Neural crest cell (in vitro differentiated cells): ENCODE measurements around the gene AMPD2. TPM values are rescaled to one million over a fixed set of nuclear protein-coding genes. Genes with fewer than 3 reads are reported as not detected.

Experiments
- DNase-seq: peaks from one replicate; pipeline ENCODE4 v3.0.0; 2021; ENCODE audit warnings: low read depth, mixed read lengths, low spot score
- H3K27ac Mint-ChIP-seq: one replicate; pipeline ENCODE4 v1.8.0; 2021; ENCODE audit warnings: mild to moderate bottlenecking, mixed read lengths; ENCODE audit not compliant: unreplicated experiment
- H3K27me3 Mint-ChIP-seq: 2 replicates; pipeline ENCODE4 v1.8.0; 2021; ENCODE audit warnings: low read depth, mild to moderate bottlenecking, mixed read lengths
- H3K36me3 Mint-ChIP-seq: 2 replicates; pipeline ENCODE4 v1.8.0; 2021; ENCODE audit warnings: low read depth, mild to moderate bottlenecking, mixed read lengths
- H3K4me1 Mint-ChIP-seq: 2 replicates; pipeline ENCODE4 v1.8.0; 2021; ENCODE audit warnings: mixed read lengths
- H3K4me3 Mint-ChIP-seq: one replicate; pipeline ENCODE4 v1.8.0; 2021; ENCODE audit warnings: mild to moderate bottlenecking, mixed read lengths
- H3K9me3 Mint-ChIP-seq: 2 replicates; pipeline ENCODE4 v1.8.0; 2021; ENCODE audit warnings: mixed read lengths
- total RNA-seq: library from RNA; stranded (reverse); gene quantifications from 2 replicates; pipeline ENCODE4 v1.2.1, GENCODE V29; 2021
- TF ChIP-seq, protein P1 (sequence below): fragments of 200-600 bp; sonication (generic); conservative IDR thresholded peaks from 2 replicates; pipeline ENCODE4 v1.5.0; 2021; ENCODE audit warnings: antibody characterized with exemption, mild to moderate bottlenecking

The AMPD2 gene
- total RNA-seq, 1 donor from 2014 or later: 105 TPM

DNA sequence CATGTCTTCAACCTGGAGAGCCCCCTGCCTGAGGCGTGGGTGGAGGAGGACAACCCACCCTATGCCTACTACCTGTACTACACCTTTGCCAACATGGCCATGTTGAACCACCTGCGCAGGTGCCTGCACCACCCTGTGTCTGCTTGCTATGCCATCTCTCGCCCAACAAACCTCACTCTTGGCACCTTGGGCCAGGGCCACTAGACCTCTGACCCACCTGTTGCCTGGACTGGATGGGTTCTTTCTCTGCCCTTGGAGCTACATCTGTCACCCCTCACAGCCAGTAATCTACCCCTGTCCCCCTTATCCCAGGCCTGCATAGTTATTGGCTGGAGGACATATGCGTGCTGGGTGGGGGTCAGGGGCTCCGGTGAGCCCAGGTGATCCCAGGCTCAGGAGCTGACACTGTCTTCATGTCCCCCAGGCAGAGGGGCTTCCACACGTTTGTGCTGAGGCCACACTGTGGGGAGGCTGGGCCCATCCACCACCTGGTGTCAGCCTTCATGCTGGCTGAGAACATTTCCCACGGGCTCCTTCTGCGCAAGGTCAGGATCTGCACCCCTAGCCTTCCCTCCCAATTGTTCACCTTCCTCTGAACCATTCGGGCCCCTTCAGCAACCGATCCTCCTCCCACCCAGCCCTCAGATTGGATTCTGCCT lies 9.9 kb downstream of the AMPD2 start:
- DNase-seq: no peak
- Mint-ChIP-seq H3K27me3 (no peaks in the 10 kb centered on the region), H3K9me3 (no peaks in the 10 kb centered on the region), H3K36me3 (peaks cover 3% of the 10 kb centered on the region), H3K4me1 (peaks cover 11% of the 10 kb centered on the region), H3K4me3 (no peak overlapping the region), H3K27ac (no peak overlapping the region)
- TF ChIP-seq, protein P1, sequence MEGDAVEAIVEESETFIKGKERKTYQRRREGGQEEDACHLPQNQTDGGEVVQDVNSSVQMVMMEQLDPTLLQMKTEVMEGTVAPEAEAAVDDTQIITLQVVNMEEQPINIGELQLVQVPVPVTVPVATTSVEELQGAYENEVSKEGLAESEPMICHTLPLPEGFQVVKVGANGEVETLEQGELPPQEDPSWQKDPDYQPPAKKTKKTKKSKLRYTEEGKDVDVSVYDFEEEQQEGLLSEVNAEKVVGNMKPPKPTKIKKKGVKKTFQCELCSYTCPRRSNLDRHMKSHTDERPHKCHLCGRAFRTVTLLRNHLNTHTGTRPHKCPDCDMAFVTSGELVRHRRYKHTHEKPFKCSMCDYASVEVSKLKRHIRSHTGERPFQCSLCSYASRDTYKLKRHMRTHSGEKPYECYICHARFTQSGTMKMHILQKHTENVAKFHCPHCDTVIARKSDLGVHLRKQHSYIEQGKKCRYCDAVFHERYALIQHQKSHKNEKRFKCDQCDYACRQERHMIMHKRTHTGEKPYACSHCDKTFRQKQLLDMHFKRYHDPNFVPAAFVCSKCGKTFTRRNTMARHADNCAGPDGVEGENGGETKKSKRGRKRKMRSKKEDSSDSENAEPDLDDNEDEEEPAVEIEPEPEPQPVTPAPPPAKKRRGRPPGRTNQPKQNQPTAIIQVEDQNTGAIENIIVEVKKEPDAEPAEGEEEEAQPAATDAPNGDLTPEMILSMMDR: no peak

DNA sequence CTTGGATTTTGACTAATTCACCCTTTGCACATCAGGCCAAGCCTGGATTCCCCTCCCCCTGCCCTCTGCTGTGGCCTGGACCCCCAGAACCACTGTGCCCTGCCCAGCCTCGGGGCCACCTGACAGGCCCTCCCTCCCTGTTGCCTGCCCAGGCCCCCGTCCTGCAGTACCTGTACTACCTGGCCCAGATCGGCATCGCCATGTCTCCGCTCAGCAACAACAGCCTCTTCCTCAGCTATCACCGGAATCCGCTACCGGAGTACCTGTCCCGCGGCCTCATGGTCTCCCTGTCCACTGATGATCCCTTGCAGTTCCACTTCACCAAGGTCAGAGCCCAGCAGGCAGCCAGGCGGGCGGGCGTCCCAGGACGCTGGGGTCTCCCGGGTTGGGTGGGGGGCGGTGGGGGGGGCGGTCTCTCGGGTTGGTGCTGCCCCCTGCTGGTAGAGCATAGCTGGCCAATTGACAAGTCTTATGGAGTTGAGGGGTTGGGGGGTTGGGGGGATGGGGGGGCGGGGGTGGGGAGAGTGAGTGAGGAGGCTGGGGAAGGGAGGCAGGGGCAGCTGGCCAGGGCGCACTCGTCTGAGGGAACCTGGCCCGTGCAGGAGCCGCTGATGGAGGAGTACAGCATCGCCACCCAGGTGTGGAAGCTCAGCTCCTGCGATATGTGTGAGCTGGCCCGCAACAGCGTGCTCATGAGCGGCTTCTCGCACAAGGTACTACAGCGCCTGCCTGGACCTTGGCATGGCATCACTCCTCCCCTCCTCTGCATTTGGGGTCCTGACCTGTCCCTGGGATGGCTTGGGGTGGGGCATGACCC lies 10.7 kb downstream of the AMPD2 start:
- Mint-ChIP-seq H3K4me3 (no peak overlapping the region), H3K9me3 (no peaks in the 10 kb centered on the region), H3K36me3 (peaks cover 3% of the 10 kb centered on the region), H3K27ac (no peak overlapping the region), H3K27me3 (no peaks in the 10 kb centered on the region), H3K4me1 (peaks cover 11% of the 10 kb centered on the region)
- no peak for DNase-seq
- TF ChIP-seq, protein P1: peak; percentile 52

DNA sequence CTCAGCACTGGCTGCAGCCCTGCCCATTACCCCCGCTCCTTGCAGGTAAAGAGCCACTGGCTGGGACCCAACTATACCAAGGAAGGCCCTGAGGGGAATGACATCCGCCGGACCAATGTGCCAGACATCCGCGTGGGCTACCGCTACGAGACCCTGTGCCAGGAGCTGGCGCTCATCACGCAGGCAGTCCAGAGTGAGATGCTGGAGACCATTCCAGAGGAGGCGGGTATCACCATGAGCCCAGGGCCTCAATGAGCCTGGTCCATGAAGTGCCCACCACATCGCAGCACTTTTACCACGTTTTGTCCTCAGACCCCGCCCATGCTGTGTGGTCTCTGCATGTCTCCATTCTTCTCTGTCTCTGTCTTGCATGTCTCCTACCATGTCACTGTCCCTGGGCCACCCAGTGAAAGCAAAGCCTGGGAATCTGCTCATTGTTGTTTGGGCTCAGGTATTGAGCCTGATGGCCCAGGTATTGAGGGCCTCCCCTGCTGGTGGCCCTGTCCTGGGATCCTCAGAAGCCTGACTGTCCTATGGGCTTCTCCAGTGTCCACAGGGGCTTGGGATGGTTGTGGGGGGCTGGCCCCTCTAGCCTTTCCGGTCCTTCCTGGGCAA lies 11.4 kb downstream of the AMPD2 start:
- Mint-ChIP-seq H3K27me3 (no peaks in the 10 kb centered on the region), H3K27ac (no peak overlapping the region), H3K4me1 (peaks cover 5% of the 10 kb centered on the region), H3K9me3 (no peaks in the 10 kb centered on the region), H3K4me3 (no peak overlapping the region), H3K36me3 (peaks cover 3% of the 10 kb centered on the region)
- TF ChIP-seq, protein P1: no peak
- no peak for DNase-seq

DNA sequence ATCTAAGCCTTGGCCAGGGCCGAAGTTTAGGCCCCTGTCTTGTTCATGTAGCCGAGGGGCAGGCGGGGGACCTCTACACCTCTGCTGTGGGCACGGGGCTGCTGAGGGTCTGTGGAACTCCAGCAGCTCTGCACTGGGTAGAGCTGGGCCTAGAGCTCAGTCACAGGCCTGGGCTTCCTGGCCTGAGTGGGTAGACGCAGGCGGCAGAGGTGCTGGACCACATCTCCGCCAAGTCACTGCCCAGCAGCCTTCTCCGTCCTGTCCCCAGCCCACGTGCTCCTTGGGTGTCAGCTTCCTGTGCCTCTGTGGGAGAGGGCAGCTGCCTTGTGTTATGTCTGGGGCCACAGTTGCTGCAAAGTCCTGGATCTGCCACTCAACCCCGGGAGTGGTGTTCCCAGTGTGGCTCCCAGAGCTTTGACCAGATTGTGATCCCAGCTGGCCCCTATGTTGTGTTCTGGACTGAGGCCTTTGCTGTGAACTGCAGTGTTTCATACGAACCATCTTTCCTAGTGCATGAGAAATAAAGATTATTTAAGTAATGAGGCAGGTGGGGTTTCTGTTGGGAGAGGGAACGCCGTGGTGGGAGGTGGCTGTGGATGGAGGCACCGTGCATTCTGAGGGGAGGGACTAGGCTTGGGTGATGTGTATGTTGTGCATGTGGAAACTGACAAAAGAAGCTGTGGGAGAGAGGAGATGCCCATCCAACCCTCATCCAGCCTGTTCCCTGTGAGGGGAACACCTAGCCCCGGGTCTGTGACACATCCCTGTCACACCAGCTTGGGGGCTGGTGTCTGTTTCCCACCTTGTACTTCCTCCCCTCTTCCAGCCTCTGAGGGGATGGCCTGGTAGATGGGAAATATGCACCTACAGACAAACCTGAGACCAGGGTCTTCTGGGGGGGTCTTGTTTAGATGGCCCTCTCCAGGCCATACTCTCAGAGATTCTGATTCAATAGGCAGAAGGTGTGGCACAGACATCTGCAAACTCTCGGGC lies 12.2 kb downstream of the AMPD2 start:
- Mint-ChIP-seq H3K9me3 (no peaks in the 10 kb centered on the region), H3K4me3 (no peak overlapping the region), H3K36me3 (peaks cover 3% of the 10 kb centered on the region), H3K27me3 (no peaks in the 10 kb centered on the region), H3K4me1 (peaks cover 13% of the 10 kb centered on the region), H3K27ac (peak overlapping the region; percentile 35)
- no peak for DNase-seq
- TF ChIP-seq, protein P1: no peak
